ENCODE data around the gene ZNF490. TPM values are rescaled to one million over a fixed set of nuclear protein-coding genes. Genes with fewer than 3 reads are reported as not detected.

The ZNF490 gene
- total and polyA plus RNA-seq, 10 of the 15 experiments (the other 5 are each of a cell fraction or from before 2014, with no cell fraction given): 0.57 to 8.4 (median 3.2) TPM

GRCh38 chr19:12581100-12581499 lies 29.5 kb downstream of the ZNF490 start:
- FAIRE-seq (no peak), ATAC-seq (no peak), DNase-seq (ENCODE audit: low read depth, low spot score) (no peak)
- ChIA-PET POLR2A (no interaction called here), CTCF (interaction anchor here (1.1 kb wide), 1 partner anchor 185 kb away, joined by 3 read pairs; no protein-coding TSS in a partner anchor), SMC1A (ENCODE audit: uncharacterized antibody, unreplicated experiment) (no interaction called here), RAD21 (ENCODE audit: unreplicated experiment) (no interaction called here)
- BruUV-seq (replicated peaks): no TSS peak
- H3K9ac ChIP-seq (ENCODE audit: control insufficient read depth, insufficient read depth, low read length): no peak overlapping the region
- no peak overlapping the region for H3K27ac ChIP-seq (ENCODE audit: control insufficient read depth, insufficient read depth)
- 91% methylated on average over 9 of the region's 9 CpGs for WGBS (ENCODE audit: insufficient coverage, insufficient replicate concordance, low lambda C conversion rate, missing lambda C conversion rate)
- in situ Hi-C loops (cut with MboI): no loop called here
- H3K27me3 ChIP-seq (replicated peaks in 1 of 2; ENCODE audit: control insufficient read depth in 2 of 2, insufficient read depth in 2 of 2, low read length in 1 of 2): no peaks in the 10 kb centered on the region
- H3K79me2 ChIP-seq (ENCODE audit: control insufficient read depth, insufficient read depth, low read length): no peaks in the 10 kb centered on the region
- intact Hi-C loops (cut with micrococcal nuclease; ENCODE audit: unreplicated experiment): no loop called here
- H2AFZ ChIP-seq (ENCODE audit: control insufficient read depth, low read depth, low read length): no peak overlapping the region
- H4K20me1 ChIP-seq (ENCODE audit: control insufficient read depth, insufficient read depth): no peaks in the 10 kb centered on the region
- H3K9me3 ChIP-seq (replicated peaks; ENCODE audit: control insufficient read depth, insufficient read depth, low read length): peaks cover 25% of the 10 kb centered on the region
- no peak for TF ChIP-seq HCFC1 (IDR thresholded peaks at IDR 0.05; ENCODE audit: low read length)
- 0 out of 2 replicates have a peak, but pooled peaks have one; percentile 38 for TF ChIP-seq CBX5 (IDR thresholded peaks at IDR 0.05; ENCODE audit: low read depth)
- H3K4me1 ChIP-seq (ENCODE audit: control insufficient read depth, insufficient read depth, low read length): no peaks in the 10 kb centered on the region
- H3K36me3 ChIP-seq (ENCODE audit: control insufficient read depth in 2 of 2, insufficient read depth in 2 of 2, low read length in 1 of 2): peaks cover 8 to 17% of the 10 kb centered on the region in 2 experiments
- H3K4me2 ChIP-seq (ENCODE audit: control insufficient read depth, insufficient read depth): no peak overlapping the region
- H3K4me3 ChIP-seq: no peak overlapping the region

GRCh38 chr19:12580180-12580694 lies 30.4 kb downstream of the ZNF490 start:
- Histone ChIP-seq H4K20me1 (ENCODE audit: control insufficient read depth, insufficient read depth) (no peaks in the 10 kb centered on the region), H3K4me3 (no peak overlapping the region), H2AFZ (ENCODE audit: control insufficient read depth, low read depth, low read length) (no peak overlapping the region), H3K79me2 (ENCODE audit: control insufficient read depth, insufficient read depth, low read length) (no peaks in the 10 kb centered on the region), H3K27me3 (replicated peaks in 1 of 2; ENCODE audit: control insufficient read depth in 2 of 2, insufficient read depth in 2 of 2, low read length in 1 of 2) (no peaks in the 10 kb centered on the region), H3K27ac (ENCODE audit: control insufficient read depth, insufficient read depth) (no peak overlapping the region), H3K9me3 (replicated peaks; ENCODE audit: control insufficient read depth, insufficient read depth, low read length) (peaks cover 26% of the 10 kb centered on the region), H3K4me1 (ENCODE audit: control insufficient read depth, insufficient read depth, low read length) (no peaks in the 10 kb centered on the region), H3K36me3 (ENCODE audit: control insufficient read depth in 2 of 2, insufficient read depth in 2 of 2, low read length in 1 of 2) (peaks cover 8 to 17% of the 10 kb centered on the region in 2 experiments), H3K4me2 (ENCODE audit: control insufficient read depth, insufficient read depth) (no peak overlapping the region), H3K9ac (ENCODE audit: control insufficient read depth, insufficient read depth, low read length) (no peak overlapping the region)
- ChIA-PET CTCF (no interaction called here), SMC1A (ENCODE audit: uncharacterized antibody, unreplicated experiment) (interaction anchor here (1.1 kb wide), 1 partner anchor 23 kb away, joined by 3 read pairs; no protein-coding TSS in a partner anchor), POLR2A (no interaction called here), RAD21 (ENCODE audit: unreplicated experiment) (no interaction called here)
- 93% methylated on average over 11 of the region's 11 CpGs for WGBS (ENCODE audit: insufficient coverage, insufficient replicate concordance, low lambda C conversion rate, missing lambda C conversion rate)
- ATAC-seq (no peak), DNase-seq (ENCODE audit: low read depth, low spot score) (no peak), FAIRE-seq (no peak)
- intact Hi-C loops (cut with micrococcal nuclease; ENCODE audit: unreplicated experiment): no loop called here
- TSS peak; percentile 63 for BruUV-seq (replicated peaks)
- in situ Hi-C loops (cut with MboI): no loop called here
- TF ChIP-seq YBX1 (IDR thresholded peaks at IDR 0.05): no peak
- TF ChIP-seq PAX5 (IDR thresholded peaks at IDR 0.05; ENCODE audit: borderline replicate concordance, low read depth, low read length): no peak
- TF ChIP-seq CHD2 (IDR thresholded peaks at IDR 0.05; ENCODE audit: borderline replicate concordance, low read depth, low read length): no peak
- TF ChIP-seq ZNF24 (IDR thresholded peaks at IDR 0.05): no peak
- TF ChIP-seq CEBPZ (IDR thresholded peaks at IDR 0.05; ENCODE audit: low read depth, low read length): no peak
- no peak for TF ChIP-seq MLLT1 (IDR thresholded peaks at IDR 0.05)

Data from GM12878 (cell line).